Activated CD8-positive, alpha-beta memory T cell treated with anti-CD3 and anti-CD28 coated beads for 36 hours (primary cell): ENCODE measurements around the gene MALAT1. TPM values are rescaled to one million over a fixed set of nuclear protein-coding genes. Genes with fewer than 3 reads are reported as not detected.

Experiments
- CTCF ChIA-PET: fragments of 350-600 bp; sonication (Branson Sonifier 250); formaldehyde crosslinking; loops from one replicate; lab custom pipeline; 2021; ENCODE audit warnings: antibody characterized with exemption; lab: Charles Lee
- POLR2A ChIA-PET: fragments of 350-600 bp; sonication (Branson Sonifier 250); formaldehyde crosslinking; loops from one replicate; lab custom pipeline; 2021; ENCODE audit warnings: antibody characterized with exemption; lab: Charles Lee
- total RNA-seq, 2 experiments: library from RNA; stranded (reverse); gene quantifications; one replicate each; pipeline ENCODE4 v1.2.3, GENCODE V29; 2021

MALAT1 gene
- total RNA-seq, 2 experiments from 2014 or later: 3,032 to 3,074 TPM

DNA sequence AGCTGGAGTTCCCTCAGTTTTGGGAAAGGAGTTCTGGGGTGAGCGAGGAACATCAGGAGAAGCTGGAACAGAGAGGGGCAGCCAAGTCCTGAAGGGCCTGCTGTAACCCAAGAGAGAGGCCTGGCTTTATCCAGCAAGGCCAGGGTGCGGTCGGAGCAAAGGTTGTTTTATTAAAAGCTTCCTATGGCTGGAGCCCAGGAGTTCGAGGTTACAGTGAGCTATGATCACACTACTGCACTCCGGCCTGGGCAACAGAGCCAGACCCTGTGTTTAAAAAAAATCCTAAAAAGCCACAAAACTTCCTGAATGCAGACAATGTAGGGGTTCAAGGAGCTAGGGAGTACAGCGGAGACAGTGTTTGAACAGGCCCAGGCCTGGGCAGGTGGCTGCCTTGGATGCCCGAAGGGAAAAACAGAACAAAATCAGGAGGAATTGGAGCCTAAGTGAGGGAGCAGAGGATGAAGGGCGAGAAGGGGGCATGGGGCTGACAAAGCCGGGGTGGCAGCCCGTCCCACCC, 22.2 kb upstream of the MALAT1 start:
- ChIA-PET POLR2A (interaction anchor here (0.6 to 6.2 kb wide), 10 partner anchors 16 to 59 kb away, joined by 3 to 133 read pairs (median 16); partner anchors contain the start of genes MALAT1 and NEAT1), CTCF (interaction anchor here (0.5 to 2.7 kb wide), 11 partner anchors 10 to 56 kb away, joined by 3 to 9 read pairs (median 5); partner anchors contain the start of gene MALAT1)

- ChIA-PET CTCF (interaction anchor here (0.6 to 2.7 kb wide), 11 partner anchors 11 to 52 kb away, joined by 3 to 9 read pairs (median 5); partner anchors contain the start of gene MALAT1), POLR2A (interaction anchor here (0.6 to 6.2 kb wide), 12 partner anchors 9 to 57 kb away, joined by 3 to 133 read pairs (median 12); partner anchors contain the start of genes MALAT1 and NEAT1)
These were observed 21.5 kb upstream of the MALAT1 start for GRCh38 chr11:65477149-65477965.

- CTCF ChIA-PET: interaction anchor here (1.2 to 2.1 kb wide), 6 partner anchors 9 to 53 kb away, joined by 3 to 8 read pairs (median 5); no protein-coding TSS in a partner anchor
- POLR2A ChIA-PET: interaction anchor here (0.5 to 6.2 kb wide), 9 partner anchors 8 to 289 kb away, joined by 3 to 133 read pairs (median 15); partner anchors contain the start of genes MALAT1 and NEAT1
These were observed 20.3 kb upstream of the MALAT1 start for GRCh38 chr11:65478388-65479183.

DNA sequence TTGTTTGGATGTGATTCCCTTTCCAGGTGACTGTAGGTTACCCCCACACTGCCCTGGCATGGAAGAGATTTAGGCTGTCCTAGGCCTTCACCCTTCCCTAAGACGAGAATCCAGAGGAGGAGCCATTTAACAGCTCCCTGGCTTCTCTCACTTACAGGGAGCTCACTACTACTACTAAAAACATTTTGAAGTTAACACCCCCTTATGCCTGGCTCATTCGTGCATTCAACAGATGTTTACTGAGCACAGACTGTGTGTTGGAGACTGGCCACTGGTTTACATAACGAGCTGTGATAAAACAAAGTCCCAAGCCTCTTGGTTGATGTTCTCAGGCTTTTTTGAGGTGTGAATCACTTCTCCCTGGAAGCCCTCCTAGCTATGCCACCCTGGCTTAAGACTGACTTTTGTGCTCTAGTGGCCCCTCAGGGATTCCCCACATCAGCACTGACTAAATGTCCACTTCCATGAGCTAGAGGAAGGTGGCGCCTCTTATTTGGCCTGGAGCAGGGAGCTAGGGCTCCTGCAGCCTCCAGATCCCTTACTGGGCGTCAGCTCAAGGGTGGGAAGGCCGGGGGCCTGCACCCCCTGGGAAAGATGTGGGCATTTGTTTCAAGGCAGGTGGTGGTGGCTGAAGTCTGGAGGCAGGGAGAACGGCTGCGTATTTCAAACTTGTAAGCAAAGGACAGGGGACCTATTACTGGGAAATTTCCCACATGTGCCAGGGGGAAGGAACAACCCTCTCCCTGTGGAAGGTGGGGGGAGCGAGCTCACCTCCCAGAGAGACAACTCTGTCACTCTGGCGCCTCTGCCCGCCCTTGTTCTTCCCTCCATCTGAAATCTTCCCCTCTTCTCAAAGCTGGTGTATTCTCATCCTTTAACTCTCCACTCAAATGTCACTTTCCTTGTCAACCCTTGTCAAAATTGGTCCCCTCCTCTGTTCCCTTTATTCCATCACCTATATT, 19.4 kb upstream of the MALAT1 start:
- CTCF ChIA-PET: interaction anchor here (1.5 to 2.1 kb wide), 2 partner anchors 8 to 29 kb away, joined by 5 to 8 read pairs; no protein-coding TSS in a partner anchor
- POLR2A ChIA-PET: interaction anchor here (0.8 to 6.2 kb wide), 6 partner anchors 12 to 59 kb away, joined by 3 to 133 read pairs (median 36); partner anchors contain the start of genes MALAT1 and NEAT1

DNA sequence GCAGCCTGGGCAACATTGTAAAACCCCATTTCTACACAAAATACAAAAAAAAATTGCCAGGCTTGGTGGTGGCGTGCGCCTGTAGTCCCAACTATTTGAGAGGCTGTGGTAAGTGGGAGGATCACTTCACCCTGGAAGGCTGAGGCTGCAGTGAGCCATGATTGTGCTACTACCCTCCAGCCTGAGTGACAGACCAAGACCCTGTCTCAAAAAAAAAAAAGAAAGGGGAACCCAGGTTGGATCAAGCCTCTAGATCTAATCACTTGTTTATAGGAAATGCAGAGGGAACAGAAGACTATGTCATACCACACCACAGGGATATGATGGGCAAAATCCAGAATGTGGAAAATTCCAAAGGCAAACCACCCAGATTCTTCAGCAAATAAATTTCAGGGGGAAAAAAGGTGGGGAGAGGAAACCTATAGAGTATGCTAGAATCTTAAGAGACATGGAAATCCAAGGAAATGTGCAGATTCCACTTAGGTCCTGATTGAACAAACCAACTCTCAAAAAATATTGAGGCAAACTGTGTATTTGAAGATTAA, 16.5 kb upstream of the MALAT1 start:
- ChIA-PET POLR2A (no interaction called here), CTCF (no interaction called here)

- POLR2A ChIA-PET: no interaction called here
These were observed 13.0 kb upstream of the MALAT1 start for GRCh38 chr11:65485920-65486219.

DNA sequence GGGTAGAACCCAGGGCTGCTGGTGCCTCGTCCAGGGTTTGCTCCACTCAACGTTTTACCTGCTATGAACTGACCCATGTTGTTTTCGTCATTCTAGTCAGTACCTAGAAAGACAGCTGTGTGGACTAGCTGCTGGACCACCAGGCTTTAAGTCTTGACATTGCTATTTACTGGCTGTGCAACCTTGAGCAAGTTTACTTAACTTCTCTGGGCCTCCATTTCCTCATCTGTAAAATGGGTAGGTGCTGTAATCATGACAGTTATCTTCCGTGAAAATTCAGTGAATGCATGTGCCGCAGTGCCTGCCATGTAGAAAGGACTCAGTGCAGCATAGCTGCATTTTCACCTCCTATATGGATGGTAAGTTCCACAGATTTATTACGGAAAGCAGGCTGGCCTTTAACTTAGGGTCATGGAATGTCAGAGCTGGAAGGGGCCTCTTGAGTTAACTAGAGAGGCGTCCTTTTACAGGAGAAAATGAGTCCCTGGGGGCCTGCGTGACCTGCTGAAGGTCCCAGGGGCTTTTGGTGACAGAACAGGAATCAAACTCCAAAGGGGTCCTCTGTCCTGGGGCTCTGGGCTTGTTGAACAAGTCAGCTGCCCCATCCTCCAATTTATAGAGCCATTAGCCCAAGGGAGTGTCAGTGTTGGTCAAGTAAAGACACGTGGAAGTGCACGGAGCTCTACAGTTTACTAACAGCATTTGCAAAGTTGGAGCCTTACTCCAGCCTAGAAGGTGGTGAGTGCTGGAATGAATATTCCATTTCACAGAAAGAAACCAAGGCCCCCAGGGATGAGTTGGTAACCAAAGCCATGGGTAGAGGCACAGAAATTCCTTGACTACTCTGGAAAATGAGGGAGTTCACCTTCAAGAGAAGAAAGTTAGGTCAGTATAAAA, 12.0 kb upstream of the MALAT1 start:
- POLR2A ChIA-PET: interaction anchor here (0.9 to 3.3 kb wide), 3 partner anchors 9 to 12 kb away, joined by 3 to 11 read pairs (median 4); partner anchors contain the start of gene MALAT1
- CTCF ChIA-PET: interaction anchor here (1.4 to 1.9 kb wide), 3 partner anchors 8 to 11 kb away, joined by 3 to 6 read pairs (median 5); no protein-coding TSS in a partner anchor

More at GRCh38 chr11:65485920-65486219, 13.0 kb upstream of the MALAT1 start:
- CTCF ChIA-PET: interaction anchor here (1.8 kb wide), 2 partner anchors 11 to 24 kb away, joined by 4 to 6 read pairs; no protein-coding TSS in a partner anchor

DNA sequence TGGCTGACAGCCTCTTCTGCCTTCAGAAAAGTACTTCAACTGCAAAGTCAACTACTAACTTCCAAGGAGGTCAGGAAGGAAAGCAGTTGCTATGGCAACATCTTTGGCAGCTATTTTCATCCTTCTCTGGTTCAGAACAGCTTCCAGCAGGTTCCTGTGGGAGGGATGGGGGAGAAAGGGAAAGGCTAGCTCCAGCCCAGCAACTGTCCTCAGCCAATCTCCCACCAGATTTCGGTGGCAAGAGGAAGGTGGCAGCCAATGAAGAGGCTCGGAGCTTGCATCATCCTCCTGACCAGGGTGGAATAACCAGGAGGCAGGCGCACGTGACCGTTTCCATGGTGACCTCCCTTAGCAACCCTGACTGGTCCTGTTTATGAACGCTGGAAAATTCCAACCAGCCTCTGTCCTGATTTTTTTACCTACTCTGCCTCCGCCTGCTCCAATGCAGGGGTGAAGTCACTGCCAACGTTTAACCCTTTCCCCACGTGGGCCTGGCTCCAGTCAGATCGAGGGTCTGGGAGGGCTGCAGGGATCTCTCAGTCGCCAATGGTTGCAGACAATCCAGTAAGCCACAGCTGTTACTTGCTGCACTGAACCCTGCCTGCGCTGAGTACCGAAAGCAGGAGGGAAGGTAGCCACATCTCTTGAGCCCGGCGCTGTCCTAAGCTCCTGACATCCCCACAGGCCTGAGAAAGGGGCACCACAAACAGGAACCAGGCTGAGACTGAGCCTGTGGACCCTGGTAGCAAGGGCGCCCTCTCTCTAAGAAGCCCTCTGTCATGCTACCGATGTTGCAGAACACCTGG, 11.2 kb upstream of the MALAT1 start:
- POLR2A ChIA-PET: interaction anchor here (1.5 to 3.3 kb wide), 2 partner anchors 10 to 11 kb away, joined by 4 to 11 read pairs; partner anchors contain the start of gene MALAT1

GRCh38 chr11:65488273-65489034, 10.4 kb upstream of the MALAT1 start:
- CTCF ChIA-PET: interaction anchor here (1.1 to 1.9 kb wide), 6 partner anchors 9 to 152 kb away, joined by 3 to 5 read pairs (median 4); partner anchors contain the start of gene MALAT1

More for the DNA sequence above, 11.2 kb upstream of the MALAT1 start:
- CTCF ChIA-PET: interaction anchor here (1.3 to 1.9 kb wide), 4 partner anchors 9 to 17 kb away, joined by 3 to 6 read pairs (median 4); no protein-coding TSS in a partner anchor

DNA sequence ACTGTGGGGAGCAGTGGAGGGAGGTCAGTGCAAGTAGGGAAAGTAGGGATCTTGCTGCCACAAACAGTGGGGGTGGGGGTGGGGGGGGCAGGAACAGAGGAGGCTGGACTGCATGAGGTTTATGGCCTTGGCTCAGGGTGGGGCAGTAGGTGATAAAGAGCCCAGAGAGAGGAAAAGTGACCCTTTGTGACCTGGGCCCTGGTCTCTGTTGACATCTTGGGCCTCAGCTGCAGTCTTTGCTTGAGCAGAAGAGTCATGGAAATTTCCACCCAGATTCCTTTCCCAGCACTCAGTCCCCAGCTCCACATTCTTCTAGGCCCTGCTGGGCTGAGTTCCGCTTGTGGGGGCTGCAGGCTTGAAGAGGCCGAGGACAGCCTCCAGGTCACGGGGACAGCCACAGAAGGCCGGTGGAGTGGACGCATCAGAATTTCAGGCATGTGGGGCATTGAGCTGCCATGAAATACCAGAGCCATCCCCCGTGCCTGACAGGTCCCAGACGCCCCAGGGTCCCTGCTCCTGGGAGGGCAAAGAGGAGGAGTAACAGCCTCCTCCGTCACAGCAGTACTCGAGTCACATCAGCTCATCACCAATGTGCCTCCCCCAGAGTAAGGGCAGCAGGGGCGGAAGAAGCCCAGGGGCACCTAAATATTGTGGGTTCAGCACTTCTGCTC, 9.7 kb upstream of the MALAT1 start:
- ChIA-PET POLR2A (interaction anchor here (1.2 to 3.3 kb wide), 3 partner anchors 8 to 65 kb away, joined by 3 to 11 read pairs (median 3); no protein-coding TSS in a partner anchor), CTCF (interaction anchor here (1.1 to 1.4 kb wide), 5 partner anchors 10 to 152 kb away, joined by 3 to 4 read pairs (median 4); partner anchors contain the start of gene MALAT1)

More at GRCh38 chr11:65488273-65489034, 10.4 kb upstream of the MALAT1 start:
- POLR2A ChIA-PET: interaction anchor here (3.3 kb wide), 1 partner anchor 9 kb away, joined by 11 read pairs; no protein-coding TSS in a partner anchor

- CTCF ChIA-PET: interaction anchor here (1.2 to 1.4 kb wide), 3 partner anchors 12 to 74 kb away, joined by 3 to 4 read pairs (median 3); no protein-coding TSS in a partner anchor
These were observed 9.0 kb upstream of the MALAT1 start for GRCh38 chr11:65489706-65490320.

DNA sequence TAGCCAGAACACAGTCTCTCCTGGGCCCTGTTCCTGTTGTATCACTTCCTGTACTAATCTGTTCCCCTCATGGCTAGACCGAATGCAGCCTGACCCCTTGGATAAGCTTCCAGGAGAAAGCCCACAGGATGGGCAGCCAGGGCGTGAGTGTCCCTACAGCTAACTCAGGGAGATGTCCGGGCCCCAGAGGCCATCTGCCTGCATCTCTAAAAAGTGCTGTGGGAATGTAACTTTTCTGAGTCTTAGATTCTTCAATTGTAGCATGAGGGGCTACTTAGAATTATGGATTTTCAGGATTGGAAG, 7.7 kb upstream of the MALAT1 start:
- ChIA-PET POLR2A (interaction anchor here (0.6 to 4.7 kb wide), 4 partner anchors 17 to 109 kb away, joined by 3 to 41 read pairs (median 4); partner anchors contain the start of genes NEAT1 and SLC25A45), CTCF (interaction anchor here (0.8 to 2.5 kb wide), 3 partner anchors 10 to 75 kb away, joined by 3 to 8 read pairs (median 6); no protein-coding TSS in a partner anchor)

More at GRCh38 chr11:65489706-65490320, 9.0 kb upstream of the MALAT1 start:
- POLR2A ChIA-PET: interaction anchor here (1.2 kb wide), 2 partner anchors 10 to 66 kb away, joined by 3 read pairs; no protein-coding TSS in a partner anchor
